ENCODE data around the gene SOX1.

SOX1 gene

DNA sequence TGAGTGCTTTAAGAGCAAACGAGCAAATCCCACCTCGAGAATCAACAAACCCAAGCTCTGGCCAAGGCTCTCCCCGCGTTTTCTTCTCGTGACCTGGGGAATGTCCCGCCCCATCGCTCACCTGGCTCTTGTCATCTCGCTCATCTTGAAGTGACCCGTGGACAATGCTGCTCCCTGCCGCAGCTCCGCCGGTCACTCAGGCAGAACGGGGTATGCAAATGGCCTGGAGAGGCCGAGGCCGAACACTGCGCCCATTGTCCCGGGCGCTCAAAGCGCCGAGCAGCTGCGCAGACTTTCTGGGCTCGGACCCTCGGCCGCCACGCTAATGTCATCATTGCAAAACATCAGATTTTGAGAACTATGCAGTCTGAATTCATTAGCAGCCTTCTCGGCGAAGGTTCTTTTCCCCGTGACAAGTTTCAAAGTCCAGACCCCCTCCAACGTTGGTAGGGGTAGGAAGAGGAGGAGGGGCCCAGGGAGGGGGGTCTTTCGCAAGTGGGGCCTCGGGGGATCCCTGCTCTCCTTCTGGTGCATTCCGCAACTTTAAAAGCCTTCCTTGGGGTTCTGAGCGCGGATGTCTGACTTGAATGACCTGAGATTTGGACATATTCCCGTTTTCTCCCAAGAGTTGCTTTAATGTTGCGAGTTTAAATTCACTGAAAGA, 39.7 kb downstream of the SOX1 start:
- DNase-seq (ENCODE audit: low read depth, low spot score) = peak; percentile 56

DNA sequence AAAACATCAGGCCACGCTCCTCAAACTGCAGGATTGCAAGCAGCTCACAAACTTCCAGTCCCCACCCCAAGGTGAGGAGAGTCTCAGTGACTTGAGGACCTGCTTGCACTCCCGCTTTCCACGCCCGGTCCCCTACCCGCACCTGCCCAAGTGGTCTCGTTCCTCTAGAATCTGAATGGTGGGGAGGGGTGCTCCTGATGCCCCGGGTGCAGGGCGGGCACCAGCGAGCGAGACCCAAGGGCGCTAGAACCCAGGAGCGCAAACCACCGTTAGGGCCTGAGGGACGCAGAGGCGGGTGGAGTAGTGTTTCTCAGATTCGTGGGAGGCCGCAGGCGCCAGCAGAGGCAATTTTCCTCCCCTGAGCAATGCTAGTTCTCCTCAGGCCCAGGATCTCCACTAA, 40.3 kb downstream of the SOX1 start:
- DNase-seq (ENCODE audit: low read depth, low spot score) = no peak

DNA sequence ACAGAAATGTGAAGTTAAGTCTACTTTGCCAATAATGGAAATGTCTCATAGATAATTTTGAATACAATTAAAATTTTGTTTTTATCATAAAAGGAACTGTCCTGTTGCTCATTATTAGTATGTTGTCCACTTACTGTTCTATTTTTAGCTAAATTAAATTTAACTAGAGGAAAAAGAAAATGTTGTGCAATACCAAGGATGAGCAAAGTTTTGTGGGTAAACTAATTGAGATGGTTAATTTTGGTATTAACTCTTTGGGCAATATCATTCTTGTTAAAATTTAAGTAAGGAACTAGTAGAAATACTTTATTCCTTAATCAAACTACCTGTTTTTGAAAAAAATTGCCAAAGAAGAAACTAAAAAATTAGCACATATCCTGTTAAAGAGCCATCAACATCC, 43.5 kb downstream of the SOX1 start:
- DNase-seq (ENCODE audit: low read depth, low spot score) = no peak

DNA sequence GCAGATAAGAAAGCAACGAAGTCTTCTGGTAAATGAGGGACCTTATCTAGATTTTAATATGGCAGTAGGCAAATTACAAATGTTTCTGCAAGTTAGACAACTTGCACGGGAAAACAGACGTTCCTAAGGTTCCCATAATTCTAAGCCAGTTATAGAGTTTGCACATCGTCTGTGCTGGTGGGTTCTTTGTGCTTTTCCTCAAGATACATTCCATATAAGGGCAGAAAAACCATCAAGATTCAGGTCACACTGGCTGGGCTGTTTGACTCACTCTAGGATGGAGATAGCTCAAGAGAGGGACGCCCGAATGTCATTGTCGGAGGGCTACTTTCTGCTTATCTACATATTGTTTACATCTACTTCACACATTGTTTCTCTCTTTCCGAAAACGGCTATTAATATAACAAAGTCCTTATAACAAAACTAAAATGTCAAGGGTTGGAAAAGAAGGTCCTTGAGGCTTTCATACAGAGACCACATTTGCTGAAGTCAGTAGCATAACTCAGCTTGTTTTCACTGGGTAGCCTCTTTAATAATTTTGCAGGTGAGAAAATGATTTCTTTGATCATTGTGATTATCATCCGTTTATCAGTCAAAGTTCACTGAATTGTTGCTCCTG, 44.4 kb downstream of the SOX1 start:
- DNase-seq (ENCODE audit: low read depth, low spot score) = no peak

DNA sequence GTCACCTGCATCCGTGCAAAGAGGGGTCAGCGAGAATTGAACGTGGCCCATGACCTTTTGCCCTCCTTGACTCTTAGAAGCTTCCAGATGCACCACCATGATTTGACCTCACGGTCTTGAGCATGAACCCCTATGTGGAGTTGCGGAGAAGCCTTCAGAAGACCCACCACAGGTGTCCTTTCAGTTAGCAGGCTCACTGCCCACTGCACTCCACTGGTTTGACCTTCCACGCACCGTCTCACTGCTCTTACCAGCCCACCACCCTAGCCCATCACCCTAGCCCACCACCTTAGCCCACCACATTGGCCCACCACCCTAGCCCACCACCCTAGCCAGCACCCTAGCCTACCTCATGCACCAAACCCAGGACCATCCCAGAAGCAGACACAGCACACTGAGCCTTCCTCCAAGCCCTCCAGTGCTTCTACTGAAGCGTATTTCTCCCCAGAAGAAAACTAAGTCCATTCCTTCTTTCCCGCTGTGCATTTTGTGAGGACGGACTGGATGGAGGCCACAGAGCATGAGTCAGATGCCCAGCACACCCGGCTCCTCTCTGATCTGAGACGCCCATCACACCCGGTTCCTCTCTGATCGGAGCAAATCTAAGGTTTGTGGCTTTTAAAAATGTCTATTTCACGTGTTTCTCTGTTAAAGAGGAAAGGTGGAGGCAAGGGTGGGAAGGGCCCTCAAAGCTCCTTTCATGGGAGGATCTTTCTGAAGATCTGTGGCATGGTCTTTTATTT, 45.8 kb downstream of the SOX1 start:
- no peak for DNase-seq (ENCODE audit: low read depth, low spot score)

DNA sequence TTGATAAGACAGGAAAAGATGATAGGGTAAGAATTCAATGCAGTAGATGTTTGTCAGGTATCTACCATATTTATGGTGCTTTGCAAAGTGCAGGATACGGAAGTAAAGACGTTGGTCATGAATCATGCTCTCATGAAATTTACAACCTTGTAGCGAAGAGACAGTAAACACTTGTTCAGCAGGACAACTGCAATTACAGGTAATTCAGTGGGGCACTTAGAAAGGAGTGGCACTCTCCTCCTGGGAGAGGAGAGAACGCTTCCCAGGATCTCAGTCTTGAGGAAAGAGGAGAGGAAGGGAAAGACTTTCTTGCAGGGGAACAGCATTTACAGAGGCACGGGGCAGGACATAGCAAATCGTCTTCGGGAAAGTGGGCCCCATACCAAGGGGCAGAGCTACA, 46.4 kb downstream of the SOX1 start:
- no peak for DNase-seq (ENCODE audit: low read depth, low spot score)

DNA sequence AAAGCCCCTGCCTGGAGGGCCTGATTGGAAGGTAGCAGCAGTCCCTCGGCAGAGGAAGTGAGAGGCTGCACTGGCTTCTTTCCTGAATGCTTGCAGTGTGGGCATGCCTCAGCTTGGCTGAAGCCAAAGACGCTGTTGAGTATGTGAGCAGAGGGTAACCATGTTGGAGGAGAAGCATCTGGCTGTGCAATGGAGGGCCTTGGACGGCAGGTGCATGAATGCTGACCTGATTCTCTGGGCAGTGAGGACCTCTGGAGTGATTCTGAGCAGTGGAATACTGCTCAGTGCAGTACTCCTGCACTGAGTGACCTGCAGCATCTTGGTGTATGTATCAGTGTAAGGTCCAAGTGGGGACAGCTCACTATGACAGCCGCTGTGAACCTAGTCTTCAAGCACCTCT, 46.9 kb downstream of the SOX1 start:
- no peak for DNase-seq (ENCODE audit: low read depth, low spot score)

DNA sequence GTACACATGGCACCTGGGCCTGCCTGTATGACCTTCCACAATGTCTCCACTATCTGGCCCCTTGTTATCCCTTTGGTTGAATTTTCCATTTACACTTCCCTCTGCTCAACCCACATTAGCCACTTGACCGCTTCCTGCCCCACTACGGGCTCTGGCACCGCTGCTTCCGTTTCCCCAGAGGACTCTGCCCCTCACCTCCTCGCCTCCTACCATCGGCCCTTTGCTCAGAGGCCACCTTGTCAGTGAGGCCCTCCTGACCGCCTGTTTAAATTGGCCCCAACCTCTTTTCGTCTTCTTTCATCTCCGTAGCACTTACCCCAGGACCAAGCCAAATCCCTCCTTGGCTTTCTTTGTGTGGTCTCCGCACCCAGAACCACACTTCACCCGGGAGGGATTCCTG, 47.4 kb downstream of the SOX1 start:
- no peak for DNase-seq (ENCODE audit: low read depth, low spot score)

DNA sequence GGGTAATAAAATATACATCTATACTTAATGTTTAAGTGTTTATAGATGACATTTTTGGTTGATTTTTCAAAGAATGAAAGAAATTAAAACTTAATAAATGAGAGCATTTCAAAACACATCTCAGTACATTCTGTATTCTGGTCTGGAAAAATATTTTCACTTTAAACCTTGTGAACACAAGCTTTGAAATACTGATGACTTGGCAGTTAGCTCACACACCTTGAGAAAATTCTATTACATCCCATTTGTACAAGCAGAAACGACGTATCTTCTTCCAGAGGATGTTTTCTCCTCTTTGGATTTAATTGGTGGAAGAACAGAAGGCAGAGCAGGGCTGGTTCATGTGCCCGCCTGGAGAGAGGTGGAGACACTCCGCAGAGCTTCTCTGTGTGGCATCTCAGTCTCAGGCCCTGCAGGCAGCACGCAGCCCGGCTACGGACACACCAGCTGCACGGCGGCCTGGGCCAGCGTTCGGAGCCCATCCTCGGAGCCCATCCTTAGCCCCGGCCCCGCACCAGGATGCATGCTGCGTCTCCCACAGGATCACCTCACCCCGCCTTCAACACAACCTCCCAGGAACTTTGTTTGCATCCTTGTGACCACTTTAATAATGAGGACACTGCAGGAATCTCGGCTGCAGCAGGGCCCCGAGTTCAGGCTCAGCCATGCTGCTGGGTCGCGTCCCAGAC, 48.6 kb downstream of the SOX1 start:
- DNase-seq (ENCODE audit: low read depth, low spot score) = no peak

DNA sequence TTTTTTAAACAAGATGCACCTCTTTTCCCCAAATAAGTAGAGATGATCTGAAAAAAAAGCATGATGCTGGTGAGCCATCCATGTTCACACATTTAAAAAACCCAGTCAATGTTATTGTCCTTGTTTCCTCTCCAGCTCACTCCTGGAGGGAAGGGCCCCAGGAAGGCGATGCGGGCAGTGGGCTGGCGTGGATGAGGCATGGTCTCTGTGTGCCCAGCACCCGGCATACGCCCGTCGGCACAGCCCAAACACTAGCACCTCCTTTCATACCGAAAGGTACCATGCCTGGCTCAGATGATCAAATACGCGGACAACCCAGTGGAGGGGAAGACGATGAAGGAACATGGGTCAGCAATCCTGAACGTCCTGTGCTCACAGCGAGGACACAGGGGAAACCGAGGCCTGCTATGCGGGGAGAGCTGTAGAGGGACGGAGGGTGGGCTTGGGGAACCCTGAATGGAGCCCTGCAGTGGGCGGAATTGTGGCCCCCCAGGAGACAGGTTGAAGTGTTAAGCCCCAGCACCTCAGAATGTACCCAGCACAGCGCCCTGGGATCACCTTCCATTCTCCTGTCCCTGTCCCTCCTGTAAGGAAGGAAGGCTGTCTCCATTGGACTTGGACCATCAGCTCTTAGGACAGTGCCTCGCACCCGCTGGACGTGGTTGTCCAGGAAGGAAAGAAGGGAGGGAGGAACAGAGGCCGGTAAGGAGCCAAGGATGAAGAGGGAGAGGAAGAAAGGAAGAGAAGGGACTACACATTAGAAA, 49.4 kb downstream of the SOX1 start:
- DNase-seq (ENCODE audit: low read depth, low spot score) = no peak

DNA sequence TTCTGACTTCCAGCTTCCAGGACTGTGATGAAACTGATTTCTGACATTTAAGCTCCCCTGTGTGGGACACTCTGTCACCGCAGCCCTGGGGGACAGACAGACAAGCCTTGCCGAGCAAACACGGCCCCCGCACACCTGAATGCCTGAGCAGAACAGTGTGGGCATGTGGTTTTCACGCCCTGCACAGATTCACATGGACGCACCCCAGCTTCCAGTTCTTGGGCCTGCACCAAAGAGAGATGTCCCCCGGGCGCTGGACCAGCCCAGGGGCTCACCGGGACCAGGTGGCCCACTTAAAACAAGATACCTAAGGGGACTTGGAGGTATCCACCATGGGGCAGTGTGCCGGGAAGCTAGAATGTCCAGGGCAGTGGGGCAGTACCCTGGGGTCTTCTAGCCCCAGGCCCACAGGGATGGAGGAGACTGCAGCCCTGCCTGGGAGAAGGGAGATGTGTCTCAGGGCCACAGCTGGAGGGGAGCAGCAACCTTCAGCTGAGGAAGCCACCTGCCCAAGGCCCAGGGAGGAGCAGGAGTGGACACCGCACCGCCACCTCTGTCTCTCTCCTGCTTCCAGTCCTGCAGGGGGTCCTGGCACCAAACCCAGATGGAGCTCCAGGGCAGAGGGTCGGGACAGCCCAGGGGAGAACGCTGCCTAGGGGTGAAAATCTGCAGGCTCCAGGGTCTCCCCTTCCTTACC, 50.5 kb downstream of the SOX1 start:
- DNase-seq (ENCODE audit: low read depth, low spot score) = no peak

DNA sequence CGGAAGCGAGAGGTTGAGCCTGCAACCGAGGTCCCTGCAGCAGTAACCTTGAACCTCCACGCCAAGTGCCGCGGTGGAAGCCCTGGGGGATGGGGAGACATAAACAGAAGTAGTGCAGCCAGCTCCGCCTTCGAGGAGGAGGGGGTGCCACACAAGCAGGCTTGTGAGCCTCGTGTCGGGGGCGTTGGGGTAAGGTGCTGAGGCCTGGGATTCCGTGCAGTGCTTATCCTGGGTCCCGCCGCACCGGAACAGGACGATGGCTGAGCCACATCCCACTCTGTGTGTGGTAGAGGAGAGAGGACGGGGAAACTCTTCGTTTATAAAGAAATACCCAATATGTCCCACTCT, 51.0 kb downstream of the SOX1 start:
- DNase-seq (ENCODE audit: low read depth, low spot score) = no peak

DNA sequence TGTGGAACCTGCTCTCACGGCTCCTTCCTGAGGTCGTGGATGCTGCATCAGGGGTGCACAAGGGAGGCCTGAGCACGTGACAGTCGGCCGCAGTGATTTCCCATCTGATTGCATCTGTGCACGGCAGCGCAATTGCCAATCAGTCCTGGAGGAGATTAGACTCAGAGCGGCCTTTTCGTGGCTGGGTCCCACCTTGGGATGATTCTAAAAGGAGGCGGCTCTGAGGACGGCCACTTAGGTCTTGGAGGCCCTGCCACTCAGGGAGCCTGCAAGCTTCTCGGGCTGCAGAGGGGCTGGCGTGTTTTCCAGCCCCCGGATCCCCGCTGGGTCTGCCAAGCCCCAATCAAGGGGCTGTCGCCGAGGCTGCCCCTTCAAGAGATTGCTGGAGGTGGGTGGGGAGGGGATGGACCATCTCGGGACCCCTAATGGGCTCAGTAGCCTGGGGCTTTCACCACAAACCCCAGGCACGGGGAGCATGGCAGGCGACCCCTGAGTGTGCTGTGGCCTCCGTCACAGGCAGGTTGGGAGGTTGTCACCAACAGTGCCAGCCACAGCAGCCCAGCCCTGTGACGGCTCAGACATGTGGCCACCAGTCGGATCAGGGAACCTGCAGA, 51.6 kb downstream of the SOX1 start:
- DNase-seq (ENCODE audit: low read depth, low spot score) = no peak

DNA sequence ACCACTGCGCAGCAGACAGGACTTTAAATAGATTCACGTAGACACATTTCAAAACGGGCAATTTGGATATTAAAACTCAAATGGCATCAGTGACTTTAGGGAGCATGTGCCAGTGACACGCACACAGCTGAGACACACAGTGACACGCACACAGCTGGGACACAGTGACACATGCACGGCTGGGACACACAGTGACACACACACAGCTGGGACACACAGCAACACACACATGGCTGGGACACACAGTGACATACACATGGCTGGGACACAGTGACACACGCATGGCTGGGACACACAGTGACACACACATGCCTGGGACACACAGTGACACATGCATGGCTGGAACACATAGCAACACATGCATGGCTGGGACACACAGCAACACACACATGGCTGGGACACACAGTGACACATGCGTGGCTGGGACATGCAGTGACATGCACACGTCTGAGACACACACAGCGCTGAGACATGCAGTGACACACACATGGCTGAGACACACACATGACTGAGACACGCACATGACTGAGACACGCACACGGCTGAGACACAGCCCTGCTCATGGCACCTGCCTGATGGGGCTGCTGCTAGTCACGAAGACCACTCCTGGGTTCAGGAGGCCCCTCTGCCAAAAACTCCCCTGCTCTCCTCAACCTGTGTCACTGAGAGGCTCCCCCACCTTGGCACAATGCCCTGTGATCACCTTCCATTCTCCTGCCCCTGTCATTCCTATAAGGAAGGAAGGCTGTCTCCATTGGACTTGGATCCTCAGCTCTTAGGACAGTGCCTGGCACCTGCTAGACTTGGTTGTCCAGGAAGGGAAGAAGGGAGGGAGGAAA, 52.5 kb downstream of the SOX1 start:
- no peak for DNase-seq (ENCODE audit: low read depth, low spot score)

DNA sequence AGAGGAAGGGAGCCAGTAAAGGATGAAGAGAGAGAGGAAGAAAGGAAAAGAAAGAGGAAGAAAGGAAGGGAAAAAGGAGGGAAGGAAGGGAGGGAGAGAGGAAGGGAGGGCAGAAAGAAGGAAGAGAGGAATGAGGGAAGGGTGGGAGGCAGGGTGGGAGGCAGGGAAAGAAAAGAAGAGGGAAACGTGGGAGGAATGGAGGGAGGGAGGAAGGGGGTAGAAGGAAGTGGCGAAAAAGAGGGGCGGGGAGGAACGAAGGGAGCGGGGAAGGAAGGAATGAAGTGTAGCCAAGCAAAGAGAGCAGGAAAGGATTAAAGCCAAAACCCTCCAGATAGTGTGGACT, 53.1 kb downstream of the SOX1 start:
- no peak for DNase-seq (ENCODE audit: low read depth, low spot score)

All from ELF-1 (cell line).